ENCODE data around the gene KIAA1958.

Gene KIAA1958

DNA sequence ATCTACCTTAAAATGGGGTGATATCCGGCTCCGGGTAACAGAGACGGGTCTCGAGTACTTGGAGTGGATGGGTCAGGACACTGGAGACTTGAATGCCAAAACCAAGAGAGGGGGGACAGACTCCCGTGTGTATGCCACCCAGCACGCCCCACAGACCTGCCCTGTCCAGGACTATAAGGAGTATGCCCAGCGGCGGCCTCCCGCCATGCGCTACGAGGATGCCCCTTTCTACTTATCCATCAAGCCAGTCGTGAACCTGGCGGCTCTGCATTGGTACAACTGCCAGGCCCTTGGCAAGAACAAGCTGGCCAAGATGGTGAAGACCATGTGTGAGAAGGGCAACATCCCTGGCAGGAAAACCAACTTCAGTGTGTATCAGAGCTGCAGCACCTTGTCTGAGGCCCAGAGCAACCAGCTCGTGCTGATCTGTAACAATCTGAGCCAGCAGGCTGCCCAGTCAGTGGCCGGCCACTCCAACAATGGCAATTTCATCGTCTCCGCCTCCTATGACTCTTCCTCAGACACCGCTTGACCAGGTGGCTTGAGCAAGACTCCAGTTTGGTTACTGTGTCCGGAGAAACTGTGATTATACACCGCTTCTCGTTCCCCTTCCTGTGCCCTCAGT, 131.9 kb downstream of the KIAA1958 start:
- H3K4me3 ChIP-seq (ENCODE audit: low read length) = no peak overlapping the region
- no peak overlapping the region for H3K9ac ChIP-seq (ENCODE audit: low read length)
- H3K9me3 ChIP-seq (ENCODE audit: control insufficient read depth, low read depth, low read length) = no peaks in the 10 kb centered on the region
- H3K4me1 ChIP-seq (ENCODE audit: control insufficient read depth, low read depth, low read length) = peaks cover 7% of the 10 kb centered on the region
- no peak overlapping the region for H3K27ac ChIP-seq (ENCODE audit: low read length)
- no peaks in the 10 kb centered on the region for H3K36me3 ChIP-seq (ENCODE audit: control insufficient read depth, low read depth, low read length)
- H3K27me3 ChIP-seq (ENCODE audit: control insufficient read depth, insufficient read depth, low read length) = no peaks in the 10 kb centered on the region

GRCh38 chr9:112620388-112620787, 133.8 kb downstream of the KIAA1958 start:
- Histone ChIP-seq H3K4me1 (ENCODE audit: control insufficient read depth, low read depth, low read length) (peaks cover 7% of the 10 kb centered on the region), H3K27me3 (ENCODE audit: control insufficient read depth, insufficient read depth, low read length) (no peaks in the 10 kb centered on the region), H3K9ac (ENCODE audit: low read length) (no peak overlapping the region), H3K4me3 (ENCODE audit: low read length) (no peak overlapping the region), H3K9me3 (ENCODE audit: control insufficient read depth, low read depth, low read length) (no peaks in the 10 kb centered on the region), H3K27ac (ENCODE audit: low read length) (no peak overlapping the region), H3K36me3 (ENCODE audit: control insufficient read depth, low read depth, low read length) (no peaks in the 10 kb centered on the region)

- peaks cover 7% of the 10 kb centered on the region for H3K4me1 ChIP-seq (ENCODE audit: control insufficient read depth, low read depth, low read length)
- no peak overlapping the region for H3K4me3 ChIP-seq (ENCODE audit: low read length)
- no peaks in the 10 kb centered on the region for H3K9me3 ChIP-seq (ENCODE audit: control insufficient read depth, low read depth, low read length)
- H3K9ac ChIP-seq (ENCODE audit: low read length) = no peak overlapping the region
- H3K27ac ChIP-seq (ENCODE audit: low read length) = no peak overlapping the region
- H3K36me3 ChIP-seq (ENCODE audit: control insufficient read depth, low read depth, low read length) = no peaks in the 10 kb centered on the region
- H3K27me3 ChIP-seq (ENCODE audit: control insufficient read depth, insufficient read depth, low read length) = no peaks in the 10 kb centered on the region
Observed at GRCh38 chr9:112621018-112621655, 134.5 kb downstream of the KIAA1958 start.

- Histone ChIP-seq H3K9me3 (ENCODE audit: control insufficient read depth, low read depth, low read length) (no peaks in the 10 kb centered on the region), H3K4me3 (ENCODE audit: low read length) (no peak overlapping the region), H3K27me3 (ENCODE audit: control insufficient read depth, insufficient read depth, low read length) (no peaks in the 10 kb centered on the region), H3K36me3 (ENCODE audit: control insufficient read depth, low read depth, low read length) (no peaks in the 10 kb centered on the region), H3K27ac (ENCODE audit: low read length) (no peak overlapping the region), H3K9ac (ENCODE audit: low read length) (no peak overlapping the region), H3K4me1 (ENCODE audit: control insufficient read depth, low read depth, low read length) (peaks cover 5% of the 10 kb centered on the region)
Observed at GRCh38 chr9:112623198-112623597, 136.6 kb downstream of the KIAA1958 start.

- no peak overlapping the region for H3K4me3 ChIP-seq (ENCODE audit: low read length)
- H3K9ac ChIP-seq (ENCODE audit: low read length) = no peak overlapping the region
- H3K4me1 ChIP-seq (ENCODE audit: control insufficient read depth, low read depth, low read length) = no peaks in the 10 kb centered on the region
- H3K27ac ChIP-seq (ENCODE audit: low read length) = no peak overlapping the region
- H3K36me3 ChIP-seq (ENCODE audit: control insufficient read depth, low read depth, low read length) = no peaks in the 10 kb centered on the region
- H3K27me3 ChIP-seq (ENCODE audit: control insufficient read depth, insufficient read depth, low read length) = no peaks in the 10 kb centered on the region
- H3K9me3 ChIP-seq (ENCODE audit: control insufficient read depth, low read depth, low read length) = no peaks in the 10 kb centered on the region
Observed at GRCh38 chr9:112624711-112625707, 138.4 kb downstream of the KIAA1958 start.

- Histone ChIP-seq H3K27ac (ENCODE audit: low read length) (no peak overlapping the region), H3K4me1 (ENCODE audit: control insufficient read depth, low read depth, low read length) (no peaks in the 10 kb centered on the region), H3K9me3 (ENCODE audit: control insufficient read depth, low read depth, low read length) (no peaks in the 10 kb centered on the region), H3K4me3 (ENCODE audit: low read length) (no peak overlapping the region), H3K9ac (ENCODE audit: low read length) (no peak overlapping the region), H3K27me3 (ENCODE audit: control insufficient read depth, insufficient read depth, low read length) (no peaks in the 10 kb centered on the region), H3K36me3 (ENCODE audit: control insufficient read depth, low read depth, low read length) (no peaks in the 10 kb centered on the region)
Observed at GRCh38 chr9:112629671-112630485, 143.3 kb downstream of the KIAA1958 start.

GRCh38 chr9:112631313-112632070, 144.9 kb downstream of the KIAA1958 start:
- H3K9me3 ChIP-seq (ENCODE audit: control insufficient read depth, low read depth, low read length) = no peaks in the 10 kb centered on the region

GRCh38 chr9:112640311-112640710, 153.7 kb downstream of the KIAA1958 start:
- H3K9me3 ChIP-seq (ENCODE audit: control insufficient read depth, low read depth, low read length) = no peaks in the 10 kb centered on the region
- no peak overlapping the region for H3K4me3 ChIP-seq (ENCODE audit: low read length)
- H3K27me3 ChIP-seq (ENCODE audit: control insufficient read depth, insufficient read depth, low read length) = no peaks in the 10 kb centered on the region
- no peak overlapping the region for H3K27ac ChIP-seq (ENCODE audit: low read length)
- no peaks in the 10 kb centered on the region for H3K36me3 ChIP-seq (ENCODE audit: control insufficient read depth, low read depth, low read length)
- H3K4me1 ChIP-seq (ENCODE audit: control insufficient read depth, low read depth, low read length) = peaks cover 5% of the 10 kb centered on the region
- H3K9ac ChIP-seq (ENCODE audit: low read length) = no peak overlapping the region

More at GRCh38 chr9:112631313-112632070, 144.9 kb downstream of the KIAA1958 start:
- H3K9ac ChIP-seq (ENCODE audit: low read length) = no peak overlapping the region
- no peaks in the 10 kb centered on the region for H3K27me3 ChIP-seq (ENCODE audit: control insufficient read depth, insufficient read depth, low read length)
- no peak overlapping the region for H3K4me3 ChIP-seq (ENCODE audit: low read length)
- no peaks in the 10 kb centered on the region for H3K4me1 ChIP-seq (ENCODE audit: control insufficient read depth, low read depth, low read length)
- no peak overlapping the region for H3K27ac ChIP-seq (ENCODE audit: low read length)
- no peaks in the 10 kb centered on the region for H3K36me3 ChIP-seq (ENCODE audit: control insufficient read depth, low read depth, low read length)

DNA sequence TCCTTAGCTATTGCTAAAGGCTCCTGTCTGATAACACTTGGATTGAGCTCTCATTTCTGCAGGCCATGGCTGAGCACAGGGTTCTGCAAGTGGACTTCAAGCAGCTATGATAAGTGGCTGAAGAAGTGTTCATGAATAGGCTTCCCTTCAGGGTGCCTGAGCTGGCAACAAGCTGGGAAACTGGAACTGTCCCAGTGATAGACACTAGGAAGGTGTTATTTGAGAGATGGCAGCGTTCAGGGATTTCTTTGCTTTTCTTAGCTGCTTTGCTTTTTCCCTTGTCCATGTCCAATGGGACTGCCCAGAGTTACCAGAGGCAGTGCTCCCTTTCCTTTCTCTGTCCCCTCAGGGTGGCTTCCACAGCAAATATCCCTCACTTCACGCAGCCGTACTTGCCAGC, 155.5 kb downstream of the KIAA1958 start:
- H3K4me3 ChIP-seq (ENCODE audit: low read length) = no peak overlapping the region
- peaks cover 5% of the 10 kb centered on the region for H3K4me1 ChIP-seq (ENCODE audit: control insufficient read depth, low read depth, low read length)
- H3K9me3 ChIP-seq (ENCODE audit: control insufficient read depth, low read depth, low read length) = no peaks in the 10 kb centered on the region
- no peaks in the 10 kb centered on the region for H3K36me3 ChIP-seq (ENCODE audit: control insufficient read depth, low read depth, low read length)
- no peaks in the 10 kb centered on the region for H3K27me3 ChIP-seq (ENCODE audit: control insufficient read depth, insufficient read depth, low read length)
- H3K9ac ChIP-seq (ENCODE audit: low read length) = no peak overlapping the region
- H3K27ac ChIP-seq (ENCODE audit: low read length) = no peak overlapping the region

- Histone ChIP-seq H3K27me3 (ENCODE audit: control insufficient read depth, insufficient read depth, low read length) (no peaks in the 10 kb centered on the region), H3K9ac (ENCODE audit: low read length) (no peak overlapping the region), H3K4me1 (ENCODE audit: control insufficient read depth, low read depth, low read length) (no peaks in the 10 kb centered on the region), H3K27ac (ENCODE audit: low read length) (no peak overlapping the region), H3K4me3 (ENCODE audit: low read length) (no peak overlapping the region), H3K9me3 (ENCODE audit: control insufficient read depth, low read depth, low read length) (no peaks in the 10 kb centered on the region), H3K36me3 (ENCODE audit: control insufficient read depth, low read depth, low read length) (no peaks in the 10 kb centered on the region)
Observed at GRCh38 chr9:112647596-112647995, 161.0 kb downstream of the KIAA1958 start.

Measured in iPS-18a (cell line).